GM12878 (cell line): ENCODE data around the gene GH2.
"Not testable (repeated sequence)": the region's sequence is repeated elsewhere in the genome, so short reads cannot be mapped to it uniquely, and the experiment has no call there.

Experiments
- CBFB ChIP-seq: IDR thresholded peaks from 2 replicates; pipeline ENCODE4 v1.6.1; 2016; ENCODE audit warnings: antibody characterized with exemption, low read depth
- CEBPB ChIP-seq, 2 experiments: fragments of 150-350 bp in 1 of 2; IDR thresholded peaks; 2 replicates each; pipeline ENCODE4 v1.6.1; 2012 to 2014; ENCODE audit warnings: low read depth in 2 of 2, low read length in 2 of 2, borderline replicate concordance in 1 of 2, inconsistent platforms in 1 of 2
- CTCF ChIP-seq, 3 experiments: IDR thresholded peaks in 2 of 3; conservative IDR thresholded peaks in 1 of 3; 2 replicates each; pipeline ENCODE4 v1.5.1; 2011; ENCODE audit warnings: low read depth in 3 of 3, low read length in 3 of 3, mild to moderate bottlenecking in 3 of 3, control low read depth in 2 of 3, moderate library complexity in 2 of 3, inconsistent platforms in 1 of 3, mixed read lengths in 1 of 3; ENCODE audit not compliant: control insufficient read depth in 2 of 3, insufficient read depth in 1 of 3; ENCODE audit errors: extremely low read depth in 1 of 3
- EP300 ChIP-seq, 2 experiments: fragments of 150-350 bp in 1 of 2; IDR thresholded peaks; 2 replicates each; pipeline ENCODE4 v1.6.1; 2011 to 2012; ENCODE audit warnings: low read depth in 2 of 2, low read length in 2 of 2, borderline replicate concordance in 1 of 2, improper control_type of control experiment in 1 of 2, inconsistent platforms in 1 of 2; ENCODE audit not compliant: control insufficient read depth in 1 of 2
- ESRRA ChIP-seq: IDR thresholded peaks from 2 replicates; pipeline ENCODE4 v1.6.1; 2012; ENCODE audit warnings: mild to moderate bottlenecking, low read length, improper control_type of control experiment
- RBBP5 ChIP-seq: fragments of 200-600 bp; sonication (generic); conservative IDR thresholded peaks from 2 replicates; pipeline ENCODE4 v1.6.1; 2016
- REST ChIP-seq: IDR thresholded peaks from 2 replicates; pipeline ENCODE4 v1.6.1; 2012; ENCODE audit warnings: mild to moderate bottlenecking, low read depth, low read length
- SRF ChIP-seq, 2 experiments: IDR thresholded peaks; 2 replicates each; pipeline ENCODE4 v1.6.1; 2011; ENCODE audit warnings: low read depth in 2 of 2, low read length in 2 of 2, mild to moderate bottlenecking in 1 of 2, moderate library complexity in 1 of 2
- SUZ12 ChIP-seq: fragments of 200-600 bp; sonication (generic); IDR thresholded peaks from one replicate; pipeline ENCODE4 v1.6.1; 2018; ENCODE audit warnings: antibody characterized with exemption, mild to moderate bottlenecking; ENCODE audit not compliant: unreplicated experiment
- TAF1 ChIP-seq: IDR thresholded peaks from 2 replicates; pipeline ENCODE4 v1.6.1; 2011; ENCODE audit warnings: mild to moderate bottlenecking, low read depth, low read length, borderline replicate concordance
- USF1 ChIP-seq: IDR thresholded peaks from 2 replicates; pipeline ENCODE4 v1.6.1; 2011; ENCODE audit warnings: borderline replicate concordance, low read depth, mild to moderate bottlenecking, moderate library complexity, mixed read lengths, low read length; ENCODE audit not compliant: insufficient read depth; ENCODE audit errors: extremely low read length
- ZBED1 ChIP-seq: IDR thresholded peaks from 2 replicates; pipeline ENCODE4 v1.6.1; 2016; ENCODE audit warnings: borderline replicate concordance
- ZBTB33 ChIP-seq: fragments of 450-650 bp; IDR thresholded peaks from 2 replicates; pipeline ENCODE4 v1.6.1; 2017; ENCODE audit warnings: mild to moderate bottlenecking
- TF ChIP-seq, protein P1 (sequence below): IDR thresholded peaks from 2 replicates; pipeline ENCODE4 v1.6.1; 2011; ENCODE audit warnings: borderline replicate concordance, low read depth, mild to moderate bottlenecking, moderate library complexity, low read length; ENCODE audit not compliant: insufficient read depth, poor library complexity, severe bottlenecking

DNA sequence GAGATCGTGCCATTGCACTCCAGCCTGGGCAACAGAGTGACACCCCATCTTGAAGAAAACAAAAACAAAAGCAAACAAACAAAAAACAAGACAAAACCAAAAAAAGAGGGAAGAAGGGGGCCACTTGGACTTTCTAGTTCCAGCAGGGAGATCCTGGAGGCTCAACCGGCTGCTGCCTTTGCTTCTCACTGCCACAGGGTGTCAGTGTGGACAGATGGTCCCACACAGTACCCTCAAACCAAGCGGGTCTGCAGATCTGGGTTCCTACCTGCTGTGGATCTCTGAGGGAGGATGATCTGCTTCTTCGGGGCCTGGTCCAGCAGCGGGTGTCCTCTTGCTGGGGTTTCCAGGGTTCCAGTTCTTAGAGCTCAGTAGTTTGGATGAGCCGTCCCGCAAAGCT, 15.1 kb downstream of the GH2 start:
- TF ChIP-seq REST; SRF (IDR thresholded peaks at IDR 0.05; ENCODE audit: low read depth in 2 of 2, low read length in 2 of 2); RBBP5; CBFB; SUZ12; ZBTB33; USF1; EP300 (IDR thresholded peaks at IDR 0.05; ENCODE audit: borderline replicate concordance in 1 of 2, control insufficient read depth in 1 of 2, low read depth in 2 of 2, low read length in 2 of 2); CEBPB (IDR thresholded peaks at IDR 0.05; ENCODE audit: borderline replicate concordance in 1 of 2, low read depth in 2 of 2, low read length in 2 of 2); ZBED1; ESRRA; TAF1: not testable (repeated sequence)
- 0 out of 6 replicates have a peak, but pooled peaks of 1 of the 3 experiments have one; percentile 17 for TF ChIP-seq CTCF (IDR thresholded peaks at IDR 0.05 in 2 of 3, conservative IDR thresholded peaks at IDR 0.05 in 1 of 3; ENCODE audit: control insufficient read depth in 2 of 3, extremely low read depth in 1 of 3, insufficient read depth in 1 of 3, low read depth in 3 of 3, low read length in 3 of 3)
- TF ChIP-seq, protein P1, sequence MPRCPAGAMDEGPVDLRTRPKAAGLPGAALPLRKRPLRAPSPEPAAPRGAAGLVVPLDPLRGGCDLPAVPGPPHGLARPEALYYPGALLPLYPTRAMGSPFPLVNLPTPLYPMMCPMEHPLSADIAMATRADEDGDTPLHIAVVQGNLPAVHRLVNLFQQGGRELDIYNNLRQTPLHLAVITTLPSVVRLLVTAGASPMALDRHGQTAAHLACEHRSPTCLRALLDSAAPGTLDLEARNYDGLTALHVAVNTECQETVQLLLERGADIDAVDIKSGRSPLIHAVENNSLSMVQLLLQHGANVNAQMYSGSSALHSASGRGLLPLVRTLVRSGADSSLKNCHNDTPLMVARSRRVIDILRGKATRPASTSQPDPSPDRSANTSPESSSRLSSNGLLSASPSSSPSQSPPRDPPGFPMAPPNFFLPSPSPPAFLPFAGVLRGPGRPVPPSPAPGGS = not testable (repeated sequence)
